Measurements from ENCODE around the gene FBXL19.

DNA sequence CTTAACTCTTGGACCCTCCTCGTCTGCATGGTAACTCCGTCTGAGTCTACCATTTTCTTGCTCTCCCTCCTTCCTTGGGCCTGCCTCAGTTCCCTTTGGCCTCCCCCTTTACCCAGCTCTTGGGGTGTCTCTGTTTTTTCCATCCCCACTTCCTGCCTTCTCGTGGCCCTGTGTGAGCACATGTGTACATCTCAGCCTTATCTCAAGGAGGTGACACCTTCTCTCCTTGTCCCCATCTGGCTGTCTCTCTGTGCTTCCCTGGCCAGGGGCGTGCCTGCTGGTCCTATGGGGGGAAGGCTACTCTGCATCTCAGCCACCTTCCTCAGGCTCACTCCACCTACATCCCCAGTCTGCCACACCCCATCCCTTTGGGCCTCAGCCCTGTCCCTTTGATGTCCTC, 20.4 kb upstream of the FBXL19 start:
- no peak for TF ChIP-seq POLR2A (IDR thresholded peaks at IDR 0.05)
- TF ChIP-seq, protein P1, sequence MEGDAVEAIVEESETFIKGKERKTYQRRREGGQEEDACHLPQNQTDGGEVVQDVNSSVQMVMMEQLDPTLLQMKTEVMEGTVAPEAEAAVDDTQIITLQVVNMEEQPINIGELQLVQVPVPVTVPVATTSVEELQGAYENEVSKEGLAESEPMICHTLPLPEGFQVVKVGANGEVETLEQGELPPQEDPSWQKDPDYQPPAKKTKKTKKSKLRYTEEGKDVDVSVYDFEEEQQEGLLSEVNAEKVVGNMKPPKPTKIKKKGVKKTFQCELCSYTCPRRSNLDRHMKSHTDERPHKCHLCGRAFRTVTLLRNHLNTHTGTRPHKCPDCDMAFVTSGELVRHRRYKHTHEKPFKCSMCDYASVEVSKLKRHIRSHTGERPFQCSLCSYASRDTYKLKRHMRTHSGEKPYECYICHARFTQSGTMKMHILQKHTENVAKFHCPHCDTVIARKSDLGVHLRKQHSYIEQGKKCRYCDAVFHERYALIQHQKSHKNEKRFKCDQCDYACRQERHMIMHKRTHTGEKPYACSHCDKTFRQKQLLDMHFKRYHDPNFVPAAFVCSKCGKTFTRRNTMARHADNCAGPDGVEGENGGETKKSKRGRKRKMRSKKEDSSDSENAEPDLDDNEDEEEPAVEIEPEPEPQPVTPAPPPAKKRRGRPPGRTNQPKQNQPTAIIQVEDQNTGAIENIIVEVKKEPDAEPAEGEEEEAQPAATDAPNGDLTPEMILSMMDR (IDR thresholded peaks at IDR 0.05) = no peak

Measured in body of pancreas (tissue), 4 donors.